HG02642 (cell line): Measurements from ENCODE around the gene DBNDD1.
"Not testable (repeated sequence)": the region's sequence is repeated elsewhere in the genome, so short reads cannot be mapped to it uniquely, and the experiment has no call there.

Experiments
- ATAC-seq: cut with Tn5 transposase; IDR thresholded peaks from one replicate; pipeline ENCODE4 v1.9.1; 2021; ENCODE audit warnings: mild to moderate bottlenecking; ENCODE audit not compliant: unreplicated experiment, poor library complexity

Gene DBNDD1, protein sequence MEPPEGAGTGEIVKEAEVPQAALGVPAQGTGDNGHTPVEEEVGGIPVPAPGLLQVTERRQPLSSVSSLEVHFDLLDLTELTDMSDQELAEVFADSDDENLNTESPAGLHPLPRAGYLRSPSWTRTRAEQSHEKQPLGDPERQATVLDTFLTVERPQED

DNA sequence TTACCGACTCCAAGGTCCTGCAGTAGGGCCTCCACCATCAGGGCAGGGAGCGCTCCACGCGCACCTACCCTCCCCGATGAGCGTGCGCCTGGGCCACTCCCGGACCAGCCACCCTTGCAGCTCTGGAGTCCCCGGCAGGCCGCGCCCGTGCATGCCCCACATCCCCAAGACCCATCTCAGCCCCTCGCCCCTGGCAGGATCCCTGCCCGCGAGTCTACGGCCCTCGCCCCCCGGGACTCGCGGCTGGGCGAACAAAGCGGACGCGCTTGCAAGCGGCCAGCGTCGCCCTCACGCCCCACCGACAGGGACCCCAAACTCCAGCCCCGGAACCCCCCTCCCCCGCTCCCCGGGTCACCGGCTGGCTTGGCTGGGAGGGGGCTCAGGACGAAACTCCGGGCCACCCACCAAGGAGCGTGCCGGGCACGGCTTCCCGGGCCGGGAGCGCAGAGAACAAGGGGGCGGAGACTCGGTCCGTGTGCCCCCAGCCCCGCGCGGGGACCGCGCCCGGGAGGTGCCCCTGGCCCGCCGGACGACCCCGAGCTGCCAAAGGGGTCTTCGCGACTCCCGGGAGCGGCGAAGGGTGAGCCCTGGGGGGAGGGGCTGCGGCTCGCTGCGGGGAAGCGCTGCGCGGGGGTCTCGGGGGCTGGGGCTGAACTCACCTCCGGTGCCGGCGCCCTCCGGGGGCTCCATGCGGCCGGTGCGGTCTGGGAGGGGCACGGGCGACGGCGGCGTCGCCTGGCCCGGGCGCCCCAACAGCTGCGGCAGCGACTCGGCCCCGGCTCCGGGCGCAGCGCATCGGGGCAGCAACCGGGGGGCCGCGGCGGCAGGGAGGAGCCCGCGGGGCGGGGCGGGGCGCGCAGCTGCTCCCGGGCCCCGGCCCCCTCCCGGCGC is at the start of gene DBNDD1:
Gene DBNDD1, minus strand, starts transcription at position 805 of the 891 bp plus-strand sequence. Its CDS starts 115 bp downstream, at position 690.
- no peak for ATAC-seq

DNA sequence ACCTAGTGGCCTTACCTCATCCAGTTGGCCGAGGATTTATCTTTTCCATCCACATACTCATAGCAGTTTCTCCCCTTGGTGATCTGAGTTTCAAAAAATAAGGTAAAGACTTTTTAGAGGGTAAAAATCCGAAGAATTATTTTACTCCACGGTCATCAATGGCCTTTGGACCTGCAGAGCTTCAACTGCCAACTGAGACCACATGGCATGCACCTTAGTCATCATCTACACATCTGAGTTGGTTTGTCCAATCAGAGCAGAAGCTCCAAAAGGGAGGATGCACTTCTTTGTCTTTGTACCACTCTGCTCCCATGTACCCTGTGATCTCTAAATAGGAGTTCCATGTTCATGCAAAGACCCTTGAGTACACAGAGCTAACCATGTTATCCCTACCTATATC is 42.2 kb upstream of the DBNDD1 start:
- ATAC-seq: no peak

DNA sequence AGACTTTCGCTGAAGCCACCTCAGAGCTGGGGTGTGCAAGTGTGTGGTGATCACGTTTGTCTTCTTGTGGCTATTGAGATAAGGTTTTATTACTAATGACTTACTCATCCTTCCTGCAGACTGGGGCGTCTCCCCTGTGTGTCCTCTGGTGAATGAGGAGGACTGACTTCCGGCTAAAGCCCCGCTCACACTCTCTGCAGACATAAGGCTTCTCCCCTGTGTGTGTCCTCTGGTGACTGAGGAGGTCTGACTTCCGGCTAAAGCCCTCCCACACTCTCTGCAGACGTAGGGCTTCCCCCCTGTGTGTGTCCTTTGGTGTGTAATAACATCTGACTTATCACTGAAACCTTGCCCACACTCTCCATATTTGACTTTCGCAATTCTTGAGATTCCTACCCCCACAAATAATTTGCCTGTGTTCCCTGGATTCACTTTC is 38.5 kb upstream of the DBNDD1 start:
- no peak for ATAC-seq

DNA sequence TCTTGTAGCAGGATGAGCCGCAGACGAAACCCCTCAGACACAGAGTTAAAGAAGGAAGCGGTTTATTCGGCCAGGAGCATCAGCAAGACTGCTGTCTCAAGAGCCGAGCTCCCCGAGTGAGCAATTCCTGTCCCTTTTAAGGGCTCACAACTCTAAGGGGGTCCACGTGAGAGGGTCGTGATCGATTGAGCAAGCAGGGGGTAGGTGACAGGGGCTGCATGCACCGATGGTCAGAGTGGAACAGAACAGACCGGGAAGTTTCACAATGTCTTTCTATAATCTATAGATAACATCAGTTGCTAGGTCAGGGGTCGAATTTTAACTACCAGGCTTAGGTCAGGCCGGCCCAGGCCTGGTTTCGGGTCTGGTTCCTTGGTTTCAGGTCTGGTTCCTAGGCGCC is 37.3 kb upstream of the DBNDD1 start:
- not testable (repeated sequence) for ATAC-seq

DNA sequence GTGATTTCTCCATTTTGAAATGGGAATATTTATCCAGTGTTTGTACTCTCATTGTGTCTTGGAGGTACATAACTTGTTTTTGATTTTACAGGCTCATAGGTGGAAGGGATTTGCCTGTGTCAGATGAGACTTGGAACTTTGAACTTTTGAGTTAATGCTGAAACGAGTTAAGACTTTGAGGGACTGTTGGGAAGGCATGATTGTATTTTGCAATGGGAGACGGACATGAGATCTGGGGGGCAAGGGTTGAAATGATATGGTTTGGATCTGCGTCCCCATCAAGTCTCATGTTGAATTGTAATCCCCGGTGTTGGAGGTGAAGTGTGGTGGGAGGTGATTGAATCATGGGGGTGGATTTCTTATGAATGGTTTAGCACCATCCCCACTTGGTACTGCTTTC is 36.1 kb upstream of the DBNDD1 start:
- no peak for ATAC-seq

DNA sequence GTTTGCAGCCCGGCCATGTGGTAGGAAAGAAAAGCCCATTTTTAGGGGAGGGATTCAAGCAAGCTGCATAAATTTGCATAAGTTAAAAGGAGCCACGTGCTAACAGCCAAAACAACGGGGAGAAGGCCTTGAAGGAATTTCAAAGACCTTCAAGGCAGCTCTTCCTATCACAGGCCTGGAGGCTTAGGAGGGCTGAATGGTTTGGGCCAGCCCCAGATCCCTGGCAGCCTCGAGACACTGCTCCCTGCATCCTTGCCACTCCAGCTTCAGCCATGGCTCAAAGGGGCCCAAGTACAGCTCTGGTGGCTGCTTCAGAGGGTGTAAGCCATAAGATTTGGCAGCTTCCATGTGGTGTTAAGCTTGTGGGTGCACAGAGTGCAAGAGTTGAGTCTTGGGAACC is 35.3 kb upstream of the DBNDD1 start:
- ATAC-seq: no peak

DNA sequence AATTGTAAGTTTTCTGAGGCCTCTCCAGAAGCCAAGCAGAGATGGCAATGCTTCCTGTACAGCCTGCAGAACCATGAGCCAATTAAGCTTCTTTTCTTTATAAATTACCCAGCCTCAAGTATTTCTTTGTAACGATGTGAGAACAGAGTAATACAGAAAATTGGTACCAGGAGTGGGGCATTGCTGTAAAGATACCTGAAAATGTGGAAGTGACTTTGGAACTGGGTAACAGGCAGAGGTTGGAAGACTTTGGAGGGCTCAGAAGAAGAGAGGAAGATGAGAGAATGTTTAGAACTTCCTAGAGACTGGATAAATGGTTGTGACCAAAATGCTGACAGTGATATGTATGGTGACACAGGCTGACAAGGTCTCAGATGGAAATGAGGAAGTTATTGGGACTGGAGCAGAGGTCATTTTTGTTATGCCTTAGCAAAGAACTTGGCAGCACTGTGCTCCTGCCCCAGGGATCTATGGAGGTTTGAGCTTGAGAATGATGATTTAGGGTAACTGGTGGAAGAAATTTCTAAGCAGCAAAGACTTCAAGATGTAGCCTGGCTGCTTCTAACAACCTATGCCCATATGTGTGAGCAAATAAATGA is 34.7 kb upstream of the DBNDD1 start:
- no peak for ATAC-seq

DNA sequence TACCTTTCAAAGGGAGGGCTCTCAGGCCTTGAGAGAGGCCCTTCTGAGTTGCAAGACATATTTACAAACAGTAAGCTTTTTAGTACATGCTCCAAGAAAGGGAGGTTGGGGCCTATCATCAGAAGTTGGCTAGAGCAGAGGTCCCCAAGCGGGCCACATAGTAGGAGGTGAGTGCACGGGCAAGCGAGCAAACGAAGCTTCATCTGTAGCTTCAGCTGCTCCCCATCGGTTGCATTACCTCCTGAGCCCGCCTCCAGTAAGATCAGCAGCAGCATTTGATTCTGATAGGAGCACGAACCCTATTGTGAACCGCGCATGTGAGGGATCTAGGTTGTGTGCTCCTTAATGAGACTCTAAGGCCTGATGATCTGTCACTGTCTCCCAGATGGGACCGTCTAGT is 31.7 kb upstream of the DBNDD1 start:
- no peak for ATAC-seq

DNA sequence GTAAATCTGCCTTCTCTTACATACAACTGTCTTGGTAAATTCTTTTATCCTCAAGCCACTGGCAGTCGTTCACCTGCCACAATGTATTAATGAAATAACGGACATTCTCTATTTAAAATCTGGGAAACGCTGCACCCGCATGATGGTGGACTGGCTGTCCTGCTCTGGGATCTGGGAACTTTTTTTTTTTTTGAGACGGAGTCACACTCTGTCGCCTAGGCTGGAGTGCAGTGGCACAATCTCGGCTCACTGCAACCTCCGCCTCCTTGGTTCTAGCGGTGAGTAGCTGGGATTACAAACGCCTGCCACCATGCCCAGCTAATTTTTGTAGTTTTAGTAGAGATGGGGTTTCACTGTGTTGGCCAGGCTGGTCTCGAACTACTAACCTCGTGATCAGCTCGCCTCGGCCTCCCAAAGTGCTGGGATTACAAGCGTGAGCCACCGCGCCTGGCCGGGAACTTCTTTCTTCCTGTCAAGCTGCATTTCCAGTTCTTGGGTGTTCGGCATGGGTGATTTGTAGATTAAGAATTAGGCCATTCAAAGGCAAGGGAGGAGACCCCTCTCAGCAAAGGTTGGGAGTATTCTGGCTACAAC is 29.6 kb upstream of the DBNDD1 start:
- ATAC-seq: no peak

DNA sequence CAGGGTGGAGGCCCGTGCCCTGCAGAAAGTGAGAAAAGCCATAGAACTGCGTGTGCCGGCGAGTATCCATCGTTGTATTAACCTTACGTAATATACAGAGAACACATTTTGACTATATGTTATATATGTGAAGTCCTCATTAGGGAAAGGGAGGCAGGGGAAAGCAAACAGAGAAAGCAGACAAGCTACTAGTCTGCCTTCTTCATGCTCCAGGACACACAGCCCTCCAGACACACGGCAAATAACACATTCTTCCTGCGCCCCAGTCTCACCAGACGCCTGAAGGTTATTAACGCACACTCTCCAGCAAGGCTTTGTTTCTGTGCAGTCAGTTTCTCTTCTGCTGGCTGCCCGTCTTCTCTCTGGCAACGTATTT is 29.1 kb upstream of the DBNDD1 start:
- no peak for ATAC-seq

DNA sequence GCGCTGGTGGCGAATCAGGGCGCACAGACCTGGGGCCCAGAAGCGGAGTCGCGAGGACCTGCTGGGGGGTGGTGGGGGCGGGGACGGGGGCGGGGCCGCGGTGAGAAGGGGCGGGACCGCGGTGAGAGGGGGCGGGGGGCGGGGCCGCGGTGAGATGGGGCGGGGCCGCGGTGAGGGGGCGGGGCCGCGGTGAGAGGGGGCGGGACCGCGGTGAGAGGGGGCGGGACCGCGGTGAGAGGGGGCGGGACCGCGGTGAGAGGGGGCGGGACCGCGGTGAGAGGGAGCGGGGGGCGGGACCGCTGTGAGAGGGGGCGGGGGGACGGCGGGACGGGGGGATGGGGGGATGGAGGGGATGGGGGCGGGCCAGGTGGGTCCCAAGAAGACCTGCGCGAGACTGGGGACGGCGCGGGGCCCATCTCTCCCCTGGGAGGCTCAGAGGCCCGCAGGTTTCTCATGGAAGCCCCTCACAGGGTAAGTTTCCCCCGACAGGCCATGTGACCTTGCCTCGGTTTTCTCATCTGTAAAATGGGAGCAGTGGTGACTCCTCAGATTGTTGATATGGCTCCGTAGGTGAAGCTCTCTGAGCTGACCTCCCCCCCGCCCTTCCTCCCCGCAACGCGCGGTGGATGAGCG is 28.6 kb upstream of the DBNDD1 start:
- no peak for ATAC-seq

DNA sequence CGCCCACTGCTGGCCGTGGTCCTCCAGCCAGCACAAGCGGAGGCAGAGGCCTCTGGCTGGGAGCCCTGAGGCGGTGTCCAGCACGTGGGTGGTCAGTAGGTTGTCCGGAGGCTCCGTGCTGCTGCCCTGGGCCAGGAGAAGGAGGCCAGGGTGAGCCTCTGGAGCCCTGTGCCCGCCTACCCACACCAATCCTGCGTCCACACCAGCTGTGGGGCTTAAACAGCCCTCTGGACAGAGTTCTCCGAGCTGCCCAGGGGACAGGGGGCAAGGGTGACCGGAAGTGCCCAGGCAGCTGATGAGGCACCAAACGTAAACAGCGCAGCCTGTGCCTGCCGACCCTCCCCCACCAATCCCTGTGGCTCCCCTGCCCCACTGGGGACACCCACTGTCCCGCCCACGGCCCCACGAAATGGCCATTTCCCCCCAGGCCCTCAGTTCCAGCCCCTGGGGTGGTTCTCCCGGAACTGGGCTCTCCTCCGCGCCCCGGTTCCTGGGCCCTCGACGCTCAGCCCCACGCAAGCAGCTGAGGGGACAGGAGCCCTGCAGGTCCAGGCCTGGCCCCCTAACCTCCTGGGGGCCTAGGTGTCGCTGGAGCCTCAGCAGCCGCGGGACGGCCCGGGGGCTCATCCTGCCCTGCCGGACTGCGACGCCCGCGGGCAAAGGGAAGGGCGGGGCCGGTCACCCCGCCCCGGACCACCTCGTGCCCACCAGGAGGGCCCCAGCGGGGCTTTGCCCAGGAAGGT is 27.9 kb upstream of the DBNDD1 start:
- no peak for ATAC-seq

DNA sequence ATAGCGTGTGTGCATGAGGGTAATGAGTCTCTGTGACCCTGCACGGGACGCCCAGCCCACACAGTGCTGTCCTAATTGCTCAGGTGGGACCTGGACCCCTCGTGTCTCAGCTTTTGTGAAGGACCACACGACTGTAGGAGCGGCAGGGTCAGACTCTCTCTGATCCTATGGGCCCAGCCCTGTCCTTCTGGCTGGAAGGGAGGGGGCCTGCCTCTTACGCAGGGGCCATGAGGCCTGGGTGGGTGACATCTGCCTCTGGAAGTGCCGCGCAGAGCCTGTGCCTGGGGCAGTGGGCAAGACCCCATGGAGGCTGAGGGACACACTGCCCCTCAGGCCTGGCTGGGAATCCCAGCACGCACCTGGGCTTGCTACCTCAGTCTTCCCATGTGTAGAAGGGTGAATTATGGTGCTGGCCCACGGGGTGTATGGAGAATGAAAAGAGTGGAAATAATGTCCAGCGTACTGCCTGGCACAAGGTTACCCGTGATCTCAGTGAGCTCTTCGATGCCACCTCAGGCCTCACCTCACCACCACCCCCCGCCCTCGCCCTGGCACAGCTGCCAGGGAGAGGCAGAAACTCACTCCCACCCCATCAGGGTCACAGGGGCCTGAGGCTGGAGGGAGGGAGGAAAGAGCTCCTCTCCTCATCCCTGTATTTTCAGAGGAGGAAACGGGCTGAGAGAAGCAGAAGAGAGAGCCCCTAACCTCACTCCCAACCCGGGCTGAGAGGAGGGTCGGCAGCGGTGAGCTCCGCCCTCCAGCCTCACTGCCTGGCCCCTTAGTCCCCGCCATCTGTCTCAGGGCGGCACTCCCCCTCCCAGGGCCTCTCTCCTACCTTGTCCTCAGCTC is 27.1 kb upstream of the DBNDD1 start:
- no peak for ATAC-seq

DNA sequence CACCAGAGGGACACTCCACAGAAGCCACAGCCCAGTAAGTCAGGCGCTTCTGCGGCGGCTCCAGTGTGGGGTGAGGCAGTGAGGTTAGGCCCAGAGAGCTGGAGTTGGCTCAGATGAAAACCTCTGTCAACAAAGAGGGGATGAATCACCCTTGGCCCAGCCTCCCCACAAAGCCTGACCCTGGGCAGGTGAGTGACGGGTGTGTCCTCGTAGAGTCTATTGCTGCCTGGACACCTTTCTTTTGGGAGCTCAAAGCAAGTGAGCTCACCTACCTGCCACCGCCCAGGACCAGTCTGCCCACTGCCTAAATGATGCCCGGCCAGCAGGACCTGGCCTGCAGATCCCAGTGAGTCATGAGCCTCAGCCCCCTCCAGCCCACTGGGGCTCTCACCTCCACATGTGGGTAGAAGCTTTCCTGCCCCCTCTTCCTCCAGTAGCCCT is 24.9 kb upstream of the DBNDD1 start:
- no peak for ATAC-seq

DNA sequence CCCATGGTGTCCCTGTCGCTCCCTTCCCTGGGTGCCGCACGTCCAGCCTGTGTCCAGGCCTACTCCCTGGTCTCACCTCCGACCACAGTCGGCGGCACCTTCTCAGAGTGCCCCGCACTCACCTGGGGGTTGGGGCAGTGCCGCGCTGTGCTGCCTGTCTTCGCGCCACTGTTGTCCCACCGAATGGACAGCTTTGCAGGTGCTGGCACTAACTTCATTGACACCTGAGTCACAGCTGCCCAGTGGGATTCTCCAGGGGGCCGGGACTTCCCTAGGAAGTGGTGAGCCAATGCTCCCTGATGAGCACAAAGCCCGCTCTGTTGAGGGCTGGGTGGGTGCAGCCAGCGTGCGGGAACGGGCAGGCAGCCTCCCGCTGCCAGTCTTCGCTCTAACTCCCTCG is 24.3 kb upstream of the DBNDD1 start:
- no peak for ATAC-seq

DNA sequence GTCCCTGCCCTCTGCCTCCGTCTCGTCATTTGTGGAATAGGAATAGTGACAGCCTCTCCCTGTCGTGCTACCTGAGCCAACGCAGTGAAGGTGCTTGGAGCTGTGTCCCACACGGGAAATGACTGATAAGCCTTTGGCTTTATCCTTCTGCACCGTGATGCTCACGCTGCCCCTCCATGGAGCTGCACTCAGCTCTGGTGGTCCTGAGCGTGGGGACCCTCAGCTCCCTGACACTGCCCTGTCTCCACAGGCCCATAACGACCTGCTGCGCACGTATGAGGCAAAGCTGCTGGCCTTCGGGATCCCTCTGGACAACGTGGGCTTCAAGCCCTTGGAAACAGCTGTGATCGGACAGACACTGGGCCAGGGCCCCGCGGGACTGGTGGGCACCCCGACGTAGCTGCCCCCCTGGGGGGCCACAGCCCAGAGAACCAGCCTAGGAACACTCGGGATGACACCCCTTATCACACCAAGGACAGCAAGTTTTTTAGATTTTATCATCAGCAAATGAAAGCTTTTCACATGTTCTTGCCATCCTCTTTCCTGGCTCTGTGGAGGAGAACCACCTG is 23.8 kb upstream of the DBNDD1 start:
- ATAC-seq: no peak

DNA sequence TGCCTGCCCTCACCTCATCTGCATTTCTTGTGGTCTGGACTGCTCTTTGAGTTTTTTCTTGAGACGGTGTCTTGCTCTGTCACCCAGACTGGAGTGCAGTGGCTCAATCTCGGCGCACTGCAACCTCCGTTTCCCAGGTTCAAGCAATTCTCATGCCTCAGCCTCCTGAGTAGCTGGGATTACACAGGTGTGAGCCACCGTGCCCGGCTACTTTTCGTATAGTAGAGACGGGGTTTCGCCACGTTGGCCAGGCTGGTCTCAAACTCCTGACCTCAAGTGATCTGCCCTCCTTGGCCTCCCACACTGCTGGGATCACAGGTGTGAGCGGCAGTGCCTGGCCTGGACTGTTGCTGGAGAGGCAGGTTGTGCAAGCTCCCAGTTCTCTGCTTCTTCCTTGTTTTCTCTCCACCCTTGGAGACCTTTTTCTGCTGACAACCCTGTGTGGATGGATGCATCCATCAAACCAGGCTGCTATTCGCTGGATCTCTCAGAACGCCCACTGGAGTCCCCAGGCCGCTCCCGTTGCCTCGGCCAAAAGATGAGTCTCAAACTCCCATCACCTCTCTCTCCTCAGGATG is 22.7 kb upstream of the DBNDD1 start:
- no peak for ATAC-seq
